Pancreas (tissue), 10 donors: Measurements from ENCODE around the gene FXYD2. TPM values are rescaled to one million over a fixed set of nuclear protein-coding genes. Genes with fewer than 3 reads are reported as not detected.

Experiments
- ATAC-seq, 4 donors: fragments of 200-7000 bp; cut with Tn5 transposase; one replicate each; pipeline versions ENCODE4 v1.8.0 to v1.9.1; 2020; ENCODE audit warnings: mild to moderate bottlenecking in 4 of 4, moderate library complexity in 4 of 4
- DNase-seq, 6 donors: peaks; one replicate each; pipeline ENCODE4 v3.0.0-alpha.2; 2020
- FAIRE-seq: peaks from 2 replicates; lab custom pipeline; 2012; peaks lifted over from hg19 to GRCh38; lab: Jason Lieb, UNC
- H3K27ac ChIP-seq, 4 donors: fragments of 200-600 bp; sonication (generic); 1 replicate in 3 of 4; 2 replicates in 1 of 4; pipeline versions ENCODE4 v1.5.0 to v1.8.0; 2020
- H3K27me3 ChIP-seq, 4 donors: fragments of 200-600 bp; one replicate each; pipeline ENCODE4 v1.8.0; 2021
- H3K36me3 ChIP-seq, 3 donors: fragments of 200-600 bp; sonication (generic) in 1 of 3; one replicate each; pipeline versions ENCODE4 v1.5.0 to v1.8.0; 2020 to 2021
- H3K4me1 ChIP-seq, 3 donors: fragments of 200-600 bp; one replicate each; pipeline ENCODE4 v1.8.0; 2021
- H3K4me3 ChIP-seq, 4 donors: fragments of 200-600 bp; sonication (generic) in 2 of 4; one replicate each; pipeline versions ENCODE4 v1.5.0 to v1.8.0; 2020 to 2021
- H3K9me3 ChIP-seq, 4 donors: fragments of 200-600 bp; one replicate each; pipeline ENCODE4 v1.8.0; 2021
- WGBS, 2 donors: extraction: QIAGEN DNeasy Blood & Tissue Kit; methylation state at CpG; one replicate each; pipeline ENCODE4 v1.1.7; 2013; 5-methylcytosine and 5-hydroxymethylcytosine counted together
- intact Hi-C, 3 donors: fragments of 100-400 bp; cut with DNase I; formaldehyde crosslinking; loops; one replicate each; pipeline versions ENCODE4 v1.11.1 to v1.14.2; 2022
- polyA plus RNA-seq, 2 donors: library from polyadenylated mRNA; stranded (reverse); fragments of 200-250 nt; gene quantifications; one replicate each; pipeline ENCODE4 v1.2.3, GENCODE V29; 2013
- total RNA-seq, 6 donors: library from RNA; stranded (reverse); fragmentation: NEBNext Ultra II Directional in 4 of 6; extraction: Animal tissue kit (Norgen Biotek cat#: 25700) in 4 of 6; gene quantifications; one replicate each; pipeline versions ENCODE4 v1.2.1 to v1.2.4, GENCODE V29; 2021 to 2023
- TF ChIP-seq, protein P1 (sequence below), 4 donors: fragments of 200-600 bp; sonication (generic) in 3 of 4; IDR thresholded peaks; one replicate each; pipeline versions ENCODE4 v1.5.0 to v1.8.0; 2021; ENCODE audit warnings: antibody characterized with exemption in 4 of 4
- donor health status: healthy with polysubstance abuse.
- donor health status: DM: no; HTN: no; CAD: no; lungs with moderate emphysema.
- donor health status: DM: no; HTN: no; CAD: no.
- donor health status: control.
- donor health status: control.
- donor health status: Bipolar disorder and iron deficiency.
- donor health status: DM: yes; HTN: yes; CAD: no.
- donor health status: DM: no; HTN: no; CAD: no.
- donor health status: DM: no; HTN: no; CAD: no.
- donor health status: DM: yes; HTN: yes; CAD: no.

Gene FXYD2
- total and polyA plus RNA-seq, 8 donors: 220 to 2,509 (median 342) TPM

DNA sequence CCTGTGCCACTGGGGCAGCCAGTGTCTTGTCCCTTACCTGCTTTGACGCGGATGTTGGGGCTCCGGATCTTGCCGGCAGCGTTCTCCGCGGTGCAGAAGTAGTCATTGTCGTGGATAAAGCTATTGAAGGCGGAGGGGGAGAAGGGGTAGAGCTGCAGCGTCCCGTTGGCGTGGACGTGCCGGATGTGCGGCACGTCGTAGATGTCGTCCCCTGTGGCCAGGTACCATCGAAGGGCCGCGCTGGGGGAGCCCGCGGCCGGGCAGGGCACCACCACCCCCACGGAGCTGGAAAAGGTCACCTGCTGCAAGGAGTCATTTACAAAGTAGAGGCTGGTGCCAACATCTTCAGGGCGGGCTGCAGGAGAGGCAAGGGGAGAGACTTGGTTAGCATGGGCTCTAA lies 44.1 kb downstream of the FXYD2 start:
- ATAC-seq: no peak
- 81% methylated on average over 26 of the region's 26 CpGs for WGBS, 2 donors
- Histone ChIP-seq H3K4me1 (no peaks in the 10 kb centered on the region), H3K27ac (no peak overlapping the region), H3K4me3 (no peak overlapping the region), H3K36me3 (no peaks in the 10 kb centered on the region), H3K9me3 (no peaks in the 10 kb centered on the region), H3K27me3 (no peaks in the 10 kb centered on the region)
- TF ChIP-seq, protein P1, sequence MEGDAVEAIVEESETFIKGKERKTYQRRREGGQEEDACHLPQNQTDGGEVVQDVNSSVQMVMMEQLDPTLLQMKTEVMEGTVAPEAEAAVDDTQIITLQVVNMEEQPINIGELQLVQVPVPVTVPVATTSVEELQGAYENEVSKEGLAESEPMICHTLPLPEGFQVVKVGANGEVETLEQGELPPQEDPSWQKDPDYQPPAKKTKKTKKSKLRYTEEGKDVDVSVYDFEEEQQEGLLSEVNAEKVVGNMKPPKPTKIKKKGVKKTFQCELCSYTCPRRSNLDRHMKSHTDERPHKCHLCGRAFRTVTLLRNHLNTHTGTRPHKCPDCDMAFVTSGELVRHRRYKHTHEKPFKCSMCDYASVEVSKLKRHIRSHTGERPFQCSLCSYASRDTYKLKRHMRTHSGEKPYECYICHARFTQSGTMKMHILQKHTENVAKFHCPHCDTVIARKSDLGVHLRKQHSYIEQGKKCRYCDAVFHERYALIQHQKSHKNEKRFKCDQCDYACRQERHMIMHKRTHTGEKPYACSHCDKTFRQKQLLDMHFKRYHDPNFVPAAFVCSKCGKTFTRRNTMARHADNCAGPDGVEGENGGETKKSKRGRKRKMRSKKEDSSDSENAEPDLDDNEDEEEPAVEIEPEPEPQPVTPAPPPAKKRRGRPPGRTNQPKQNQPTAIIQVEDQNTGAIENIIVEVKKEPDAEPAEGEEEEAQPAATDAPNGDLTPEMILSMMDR (IDR thresholded peaks at IDR 0.05): no peak
- intact Hi-C loops: no loop called here
- DNase-seq: no peak
- no peak for FAIRE-seq

DNA sequence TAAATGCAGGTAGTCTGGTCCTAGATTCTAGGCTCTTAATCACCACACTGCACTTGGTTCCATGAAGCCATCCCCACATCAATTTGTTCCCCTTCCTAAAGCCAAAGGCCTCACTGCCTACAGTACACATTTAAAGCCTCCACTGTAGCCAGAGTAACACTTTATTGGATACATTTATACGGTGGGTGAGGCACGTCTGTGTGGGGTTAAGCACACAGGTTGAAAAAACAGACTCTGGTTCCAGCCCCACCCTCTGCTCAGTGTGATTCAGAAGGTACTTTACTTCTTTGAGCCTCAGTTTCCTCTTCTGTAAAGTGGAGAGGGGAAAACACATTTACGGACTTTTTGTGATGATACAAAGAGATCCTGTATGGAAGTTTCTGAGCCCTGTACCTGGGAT lies 50.0 kb downstream of the FXYD2 start:
- DNase-seq (no peak), FAIRE-seq (no peak), ATAC-seq (no peak)
- Histone ChIP-seq H3K36me3 (no peaks in the 10 kb centered on the region), H3K27me3 (no peaks in the 10 kb centered on the region), H3K4me1 (no peaks in the 10 kb centered on the region), H3K4me3 (no peak overlapping the region), H3K27ac (no peak overlapping the region), H3K9me3 (no peaks in the 10 kb centered on the region)
- WGBS, 2 donors: 55 to 68% methylated on average over 3 of the region's 3 CpGs
- TF ChIP-seq, protein P1 (IDR thresholded peaks at IDR 0.05): no peak
- intact Hi-C loops: no loop called here

DNA sequence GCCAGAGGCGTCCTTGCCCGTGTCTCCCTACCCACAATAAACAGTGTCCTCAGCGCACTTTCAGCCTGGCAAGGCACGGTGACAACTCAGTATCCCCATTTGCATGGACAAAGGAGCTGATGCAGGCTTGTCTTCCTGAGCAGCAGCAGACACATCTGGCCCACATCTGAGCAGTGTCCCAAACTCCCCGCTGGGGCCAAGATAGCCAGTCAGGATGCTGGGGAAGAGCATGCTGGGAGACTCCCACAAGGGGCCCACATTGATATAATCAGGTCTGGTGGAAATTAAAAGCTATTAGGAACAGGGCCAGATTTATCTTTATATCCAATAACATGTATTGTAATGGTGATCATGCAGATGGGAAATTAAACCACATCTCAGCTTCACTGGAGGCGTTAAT lies 52.2 kb downstream of the FXYD2 start:
- no peaks in the 10 kb centered on the region for H3K4me1 ChIP-seq
- TF ChIP-seq, protein P1 (IDR thresholded peaks at IDR 0.05): no peak
- no peaks in the 10 kb centered on the region for H3K9me3 ChIP-seq
- no peaks in the 10 kb centered on the region for H3K36me3 ChIP-seq
- intact Hi-C loops: no loop called here
- no peak for FAIRE-seq
- no peaks in the 10 kb centered on the region for H3K27me3 ChIP-seq
- H3K27ac ChIP-seq: no peak overlapping the region
- no peak for DNase-seq
- no peak overlapping the region for H3K4me3 ChIP-seq
- WGBS, 2 donors: 87 to 89% methylated on average over 6 of the region's 6 CpGs
- ATAC-seq: no peak

DNA sequence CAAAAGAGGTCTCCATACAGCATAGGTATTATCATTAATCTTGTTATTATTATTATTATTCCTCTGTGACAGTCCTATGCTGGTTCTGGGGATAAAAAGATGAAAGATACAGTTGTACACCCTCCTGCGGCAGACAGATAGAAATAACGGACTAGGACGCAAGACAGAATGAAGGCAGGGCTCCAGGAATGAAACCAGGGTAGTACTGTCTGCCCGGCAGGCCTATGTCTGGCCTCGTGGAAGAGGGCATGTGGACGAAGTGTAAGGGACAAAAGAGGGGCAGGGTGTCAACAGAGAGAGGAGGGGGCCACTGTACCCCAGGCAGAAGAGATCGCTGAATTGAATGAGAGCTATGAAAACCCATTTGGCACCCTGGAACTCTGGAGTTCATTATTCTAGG lies 52.7 kb downstream of the FXYD2 start:
- H3K27ac ChIP-seq: no peak overlapping the region
- FAIRE-seq (no peak), DNase-seq (no peak), ATAC-seq (no peak)
- TF ChIP-seq, protein P1 (IDR thresholded peaks at IDR 0.05): no peak
- intact Hi-C loops: no loop called here
- no peaks in the 10 kb centered on the region for H3K27me3 ChIP-seq
- WGBS, 2 donors: 81 to 83% methylated on average over 7 of the region's 7 CpGs
- no peaks in the 10 kb centered on the region for H3K36me3 ChIP-seq
- no peak overlapping the region for H3K4me3 ChIP-seq
- H3K9me3 ChIP-seq: no peaks in the 10 kb centered on the region
- H3K4me1 ChIP-seq: no peaks in the 10 kb centered on the region

DNA sequence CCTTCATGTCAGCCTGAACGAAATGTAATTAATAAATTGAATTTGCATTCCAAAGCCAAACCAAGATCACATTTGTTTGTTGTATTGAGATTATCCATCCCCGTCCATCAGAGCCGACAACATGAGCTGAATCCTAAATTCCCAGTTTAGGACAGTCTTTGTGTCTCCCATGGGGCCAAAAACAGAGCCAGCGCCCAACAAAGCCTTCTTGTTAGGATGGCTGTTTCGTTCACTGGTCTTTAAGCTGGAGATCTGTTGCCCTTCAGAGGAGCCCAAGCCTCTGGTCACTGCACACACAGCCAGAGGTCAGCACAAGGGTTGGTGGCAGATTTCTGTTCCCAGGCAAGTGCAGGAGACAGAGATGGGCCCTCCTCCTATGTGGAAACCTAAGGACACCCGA lies 53.3 kb downstream of the FXYD2 start:
- 70 to 73% methylated on average over 6 of the region's 6 CpGs for WGBS, 2 donors
- Histone ChIP-seq H3K9me3 (no peaks in the 10 kb centered on the region), H3K4me3 (no peak overlapping the region), H3K36me3 (no peaks in the 10 kb centered on the region), H3K27me3 (no peaks in the 10 kb centered on the region), H3K4me1 (no peaks in the 10 kb centered on the region), H3K27ac (no peak overlapping the region)
- FAIRE-seq (no peak), ATAC-seq (no peak), DNase-seq (no peak)
- intact Hi-C loops: no loop called here
- TF ChIP-seq, protein P1 (IDR thresholded peaks at IDR 0.05): no peak
